Fibroblast of lung (primary cell): ENCODE data around the gene BMPR1A. TPM values are rescaled to one million over a fixed set of nuclear protein-coding genes. Genes with fewer than 3 reads are reported as not detected.

ENCODE experiments used
- DNase-seq, 2 donors: peaks; one replicate each; pipeline versions ENCODE4 v3.0.0 to v3.0.0-alpha.2; 2010; ENCODE audit warnings: low read depth in 2 of 2
- H2AFZ ChIP-seq: 2 replicates; pipeline ENCODE4 v1.5.1; 2012; ENCODE audit warnings: low read length, control low read depth, inconsistent platforms
- H3K27ac ChIP-seq: 2 replicates; pipeline ENCODE4 v1.5.1; 2011; ENCODE audit warnings: low read length, control low read depth; ENCODE audit not compliant: insufficient read depth
- H3K27me3 ChIP-seq: 2 replicates; pipeline ENCODE4 v1.5.1; 2011; ENCODE audit warnings: mild to moderate bottlenecking, low read length; ENCODE audit not compliant: control insufficient read depth, insufficient read depth
- H3K36me3 ChIP-seq: 2 replicates; pipeline ENCODE4 v1.5.1; 2011; ENCODE audit warnings: low read length; ENCODE audit not compliant: control insufficient read depth, insufficient read depth
- H3K4me1 ChIP-seq: 2 replicates; pipeline ENCODE4 v1.5.1; 2011; ENCODE audit warnings: low read length; ENCODE audit not compliant: control insufficient read depth, insufficient read depth; ENCODE audit errors: extremely low read depth
- H3K4me2 ChIP-seq: 2 replicates; pipeline ENCODE4 v1.5.1; 2011; ENCODE audit warnings: low read length, control low read depth; ENCODE audit not compliant: insufficient read depth; ENCODE audit errors: extremely low read depth
- H3K4me3 ChIP-seq, 4 experiments: fragments of 200-600 bp in 1 of 4; sonication (generic) in 1 of 4; replicated peaks in 1 of 4; 2 replicates each; pipeline ENCODE4 v1.5.1; 2011 to 2016; ENCODE audit warnings: low read length in 4 of 4, low read depth in 3 of 4, mild to moderate bottlenecking in 3 of 4, control low read depth in 2 of 4, inconsistent platforms in 1 of 4, mixed read lengths in 1 of 4; ENCODE audit not compliant: insufficient read depth in 1 of 4; ENCODE audit errors: control extremely low read depth in 1 of 4
- H3K79me2 ChIP-seq: 2 replicates; pipeline ENCODE4 v1.5.1; 2012; ENCODE audit warnings: mild to moderate bottlenecking, low read length, inconsistent platforms; ENCODE audit not compliant: control insufficient read depth, insufficient read depth
- H3K9ac ChIP-seq: 2 replicates; pipeline ENCODE4 v1.5.1; 2011; ENCODE audit warnings: mild to moderate bottlenecking, low read length, control low read depth; ENCODE audit not compliant: insufficient read depth
- H3K9me3 ChIP-seq: 2 replicates; pipeline ENCODE4 v1.5.1; 2012; ENCODE audit warnings: low read depth, low read length; ENCODE audit not compliant: control insufficient read depth, insufficient read depth
- H4K20me1 ChIP-seq: 2 replicates; pipeline ENCODE4 v1.5.1; 2011; ENCODE audit warnings: low read length; ENCODE audit not compliant: control insufficient read depth, insufficient read depth; ENCODE audit errors: extremely low read depth
- EZH2 ChIP-seq: IDR thresholded peaks from 2 replicates; pipeline ENCODE4 v1.5.1; 2012; ENCODE audit warnings: low read length, control low read depth, mild to moderate bottlenecking; ENCODE audit errors: missing control alignments
- polyA plus RNA-seq, 2 donors: library from polyadenylated mRNA; depleted of rRNA in 1 of 2; stranded (reverse) in 1 of 2; unstranded in 1 of 2; fragments of >200 nt; gene quantifications; 2 replicates each; pipeline ENCODE4 v1.2.1, GENCODE V29; 2011 to 2012; ENCODE audit warnings: missing spikeins in 1 of 2
- total RNA-seq: library from RNA; depleted of rRNA; stranded (reverse); fragments of >200 nt; gene quantifications from 2 replicates; pipeline ENCODE4 v1.2.1, GENCODE V29; 2014
- TF ChIP-seq, protein P1 (sequence below), 2 donors: IDR thresholded peaks in 1 of 2; conservative IDR thresholded peaks in 1 of 2; 1 replicate in 1 of 2; 2 replicates in 1 of 2; pipeline ENCODE4 v1.5.1; 2011 to 2012; ENCODE audit warnings: low read length in 2 of 2, control low read depth in 1 of 2, inconsistent platforms in 1 of 2, low read depth in 1 of 2, mild to moderate bottlenecking in 1 of 2

BMPR1A gene
- total and polyA plus RNA-seq, 2 donors (not counting 1 experiment from before 2014, with no cell fraction given): 52.8 to 61.8 TPM

GRCh38 chr10:86798611-86799010, 42.2 kb downstream of the BMPR1A start:
- no peaks in the 10 kb centered on the region for H3K36me3 ChIP-seq
- no peaks in the 10 kb centered on the region for H3K4me1 ChIP-seq
- TF ChIP-seq, protein P1, sequence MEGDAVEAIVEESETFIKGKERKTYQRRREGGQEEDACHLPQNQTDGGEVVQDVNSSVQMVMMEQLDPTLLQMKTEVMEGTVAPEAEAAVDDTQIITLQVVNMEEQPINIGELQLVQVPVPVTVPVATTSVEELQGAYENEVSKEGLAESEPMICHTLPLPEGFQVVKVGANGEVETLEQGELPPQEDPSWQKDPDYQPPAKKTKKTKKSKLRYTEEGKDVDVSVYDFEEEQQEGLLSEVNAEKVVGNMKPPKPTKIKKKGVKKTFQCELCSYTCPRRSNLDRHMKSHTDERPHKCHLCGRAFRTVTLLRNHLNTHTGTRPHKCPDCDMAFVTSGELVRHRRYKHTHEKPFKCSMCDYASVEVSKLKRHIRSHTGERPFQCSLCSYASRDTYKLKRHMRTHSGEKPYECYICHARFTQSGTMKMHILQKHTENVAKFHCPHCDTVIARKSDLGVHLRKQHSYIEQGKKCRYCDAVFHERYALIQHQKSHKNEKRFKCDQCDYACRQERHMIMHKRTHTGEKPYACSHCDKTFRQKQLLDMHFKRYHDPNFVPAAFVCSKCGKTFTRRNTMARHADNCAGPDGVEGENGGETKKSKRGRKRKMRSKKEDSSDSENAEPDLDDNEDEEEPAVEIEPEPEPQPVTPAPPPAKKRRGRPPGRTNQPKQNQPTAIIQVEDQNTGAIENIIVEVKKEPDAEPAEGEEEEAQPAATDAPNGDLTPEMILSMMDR (conservative IDR thresholded peaks at IDR 0.05 in 1 of 2, IDR thresholded peaks at IDR 0.05 in 1 of 2; ENCODE audit: low read depth in 1 of 2, low read length in 2 of 2): no peak
- TF ChIP-seq EZH2: no peak
- no peaks in the 10 kb centered on the region for H3K9me3 ChIP-seq
- peak; percentile 41 to 46 for DNase-seq
- no peaks in the 10 kb centered on the region for H4K20me1 ChIP-seq
- peak overlapping the region; percentile 71 for H3K4me2 ChIP-seq
- no peak overlapping the region for H3K9ac ChIP-seq
- no peak overlapping the region for H3K27ac ChIP-seq
- H3K27me3 ChIP-seq: no peaks in the 10 kb centered on the region
- peaks cover 24% of the 10 kb centered on the region for H3K79me2 ChIP-seq
- H2AFZ ChIP-seq: no peak overlapping the region
- peak overlapping the region in 2 of 4 experiments; percentile 12 to 17 for H3K4me3 ChIP-seq

DNA sequence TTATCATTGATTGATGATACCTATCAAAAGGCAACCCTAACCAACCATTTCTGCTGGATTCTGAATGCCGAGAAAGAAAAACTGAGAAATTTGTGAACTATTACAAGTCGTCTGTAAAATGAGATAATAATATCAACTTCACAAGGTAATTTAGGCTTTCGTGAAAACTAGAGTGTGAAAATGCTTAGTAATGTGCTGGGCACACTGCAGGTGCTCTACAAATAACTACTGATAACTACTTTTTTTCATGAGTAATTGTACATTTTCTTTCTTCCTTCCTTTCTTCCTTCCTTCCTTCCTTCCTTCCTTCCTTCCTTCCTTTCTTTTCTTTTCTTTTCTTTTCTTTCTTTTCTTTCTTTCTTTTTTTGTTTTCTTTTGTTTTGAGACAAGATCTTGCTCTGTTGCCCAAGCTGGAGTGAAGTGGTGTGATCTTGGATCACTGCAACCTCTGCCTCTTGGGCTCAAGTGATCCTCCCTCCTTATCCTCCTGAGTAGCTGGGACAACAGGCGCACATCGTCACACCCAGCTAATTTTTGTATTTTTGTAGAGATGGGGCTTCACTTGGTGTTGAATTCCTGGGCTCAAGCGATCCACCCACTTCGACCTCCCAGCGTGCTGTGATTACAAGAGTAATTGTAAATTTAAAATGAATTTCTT, 42.9 kb downstream of the BMPR1A start:
- H3K27ac ChIP-seq: no peak overlapping the region
- H3K9me3 ChIP-seq: no peaks in the 10 kb centered on the region
- no peaks in the 10 kb centered on the region for H3K36me3 ChIP-seq
- H3K4me2 ChIP-seq: no peak overlapping the region
- H4K20me1 ChIP-seq: no peaks in the 10 kb centered on the region
- peak overlapping the region in 1 of 4 experiments; percentile 12 for H3K4me3 ChIP-seq
- H3K79me2 ChIP-seq: peaks cover 22% of the 10 kb centered on the region
- H3K9ac ChIP-seq: no peak overlapping the region
- H3K4me1 ChIP-seq: no peaks in the 10 kb centered on the region
- no peak overlapping the region for H2AFZ ChIP-seq
- no peaks in the 10 kb centered on the region for H3K27me3 ChIP-seq
- DNase-seq: no peak
- no peak for TF ChIP-seq EZH2
- TF ChIP-seq, protein P1 (conservative IDR thresholded peaks at IDR 0.05 in 1 of 2, IDR thresholded peaks at IDR 0.05 in 1 of 2; ENCODE audit: low read depth in 1 of 2, low read length in 2 of 2): no peak

GRCh38 chr10:86801995-86802394, 45.6 kb downstream of the BMPR1A start:
- DNase-seq: no peak
- Histone ChIP-seq H4K20me1 (no peaks in the 10 kb centered on the region), H3K9me3 (no peaks in the 10 kb centered on the region), H3K4me1 (no peaks in the 10 kb centered on the region), H3K9ac (no peak overlapping the region), H3K79me2 (peaks cover 28% of the 10 kb centered on the region), H2AFZ (no peak overlapping the region), H3K36me3 (no peaks in the 10 kb centered on the region), H3K4me3 (no peak overlapping the region), H3K27me3 (no peaks in the 10 kb centered on the region), H3K27ac (no peak overlapping the region), H3K4me2 (no peak overlapping the region)
- TF ChIP-seq, protein P1 (conservative IDR thresholded peaks at IDR 0.05 in 1 of 2, IDR thresholded peaks at IDR 0.05 in 1 of 2; ENCODE audit: low read depth in 1 of 2, low read length in 2 of 2): no peak
- TF ChIP-seq EZH2: no peak
